Measurements from ENCODE around the gene ZBTB20. TPM values are rescaled to one million over a fixed set of nuclear protein-coding genes. Genes with fewer than 3 reads are reported as not detected.

ZBTB20 gene
- total and polyA plus RNA-seq, 2 donors (not counting 1 experiment from before 2014, with no cell fraction given): 4.0 to 123 TPM

DNA sequence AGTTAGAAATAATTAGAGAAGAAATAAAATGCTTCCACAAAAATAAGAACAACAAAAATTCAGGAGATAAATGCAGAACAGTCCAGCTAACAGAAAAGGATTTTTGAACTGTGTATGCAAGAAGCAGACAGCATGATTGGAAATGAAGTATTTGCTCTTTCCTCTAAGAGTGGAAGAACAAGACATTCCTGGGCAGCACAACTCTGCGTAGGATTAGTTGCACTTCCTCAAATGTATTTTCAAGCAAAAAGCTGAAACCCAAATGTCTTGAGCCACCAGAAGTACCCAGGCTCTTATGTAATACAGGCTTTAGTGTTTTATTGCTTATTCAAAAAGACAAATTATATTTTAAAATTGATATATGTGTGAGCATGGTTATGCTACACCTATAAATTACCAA lies 127.2 kb downstream of the ZBTB20 start:
- Mint-ChIP-seq H3K27ac (no peak overlapping the region), H3K27me3 (no peaks in the 10 kb centered on the region), H3K4me1 (peaks cover 22% of the 10 kb centered on the region), H3K9me3 (ENCODE audit: insufficient read depth) (peaks cover 8% of the 10 kb centered on the region), H3K4me3 (no peak overlapping the region)
- Histone ChIP-seq H3K4me3 (ENCODE audit: control extremely low read depth in 1 of 5, extremely low read depth in 1 of 5, insufficient read depth in 1 of 5, low read depth in 2 of 5, low read length in 4 of 5) (no peak overlapping the region), H3K27ac (ENCODE audit: low read length in 2 of 2) (no peak overlapping the region), H2AFZ (ENCODE audit: insufficient read depth, low read depth, low read length, poor library complexity, severe bottlenecking) (no peak overlapping the region), H4K20me1 (ENCODE audit: control insufficient read depth, insufficient read depth, low read length, poor library complexity, severe bottlenecking) (peaks cover 8% of the 10 kb centered on the region), H3K9me3 (ENCODE audit: control extremely low read depth in 1 of 3, control insufficient read depth in 2 of 3, insufficient read depth in 1 of 3, low read length in 2 of 3) (no peaks in the 10 kb centered on the region), H3K4me1 (ENCODE audit: control insufficient read depth in 2 of 2, insufficient read depth in 2 of 2, low read length in 2 of 2) (peaks cover 3 to 11% of the 10 kb centered on the region in 2 donors), H3K27me3 (replicated peaks in 1 of 4; ENCODE audit: control extremely low read depth in 1 of 4, control insufficient read depth in 3 of 4, insufficient read depth in 4 of 4, low read length in 3 of 4) (no peaks in the 10 kb centered on the region), H3K79me2 (ENCODE audit: control insufficient read depth, insufficient read depth, low read length) (no peaks in the 10 kb centered on the region), H3K4me2 (replicated peaks; ENCODE audit: low read depth, low read length, poor library complexity, severe bottlenecking) (no peak overlapping the region), H3K36me3 (replicated peaks in 1 of 2; ENCODE audit: control extremely low read depth in 1 of 2, control insufficient read depth in 1 of 2, extremely low read depth in 1 of 2, insufficient read depth in 2 of 2, low read length in 1 of 2) (no peaks in the 10 kb centered on the region), H3K9ac (ENCODE audit: low read length) (no peak overlapping the region)
- POLR2A ChIA-PET: no interaction called here
- no peak for ATAC-seq (ENCODE audit: low read depth)
- WGBS (ENCODE audit: insufficient coverage): no CpG with 5 or more reads among the region's 1 CpG
- DNase-seq: peak; percentile 14
- CTCF ChIA-PET: interaction anchor here (1.0 kb wide), 1 partner anchor 22 kb away, joined by 4 read pairs; no protein-coding TSS in a partner anchor
- TF ChIP-seq, protein P1, sequence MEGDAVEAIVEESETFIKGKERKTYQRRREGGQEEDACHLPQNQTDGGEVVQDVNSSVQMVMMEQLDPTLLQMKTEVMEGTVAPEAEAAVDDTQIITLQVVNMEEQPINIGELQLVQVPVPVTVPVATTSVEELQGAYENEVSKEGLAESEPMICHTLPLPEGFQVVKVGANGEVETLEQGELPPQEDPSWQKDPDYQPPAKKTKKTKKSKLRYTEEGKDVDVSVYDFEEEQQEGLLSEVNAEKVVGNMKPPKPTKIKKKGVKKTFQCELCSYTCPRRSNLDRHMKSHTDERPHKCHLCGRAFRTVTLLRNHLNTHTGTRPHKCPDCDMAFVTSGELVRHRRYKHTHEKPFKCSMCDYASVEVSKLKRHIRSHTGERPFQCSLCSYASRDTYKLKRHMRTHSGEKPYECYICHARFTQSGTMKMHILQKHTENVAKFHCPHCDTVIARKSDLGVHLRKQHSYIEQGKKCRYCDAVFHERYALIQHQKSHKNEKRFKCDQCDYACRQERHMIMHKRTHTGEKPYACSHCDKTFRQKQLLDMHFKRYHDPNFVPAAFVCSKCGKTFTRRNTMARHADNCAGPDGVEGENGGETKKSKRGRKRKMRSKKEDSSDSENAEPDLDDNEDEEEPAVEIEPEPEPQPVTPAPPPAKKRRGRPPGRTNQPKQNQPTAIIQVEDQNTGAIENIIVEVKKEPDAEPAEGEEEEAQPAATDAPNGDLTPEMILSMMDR (IDR thresholded peaks at IDR 0.05): no peak
- no peak for TF ChIP-seq EZH2 (IDR thresholded peaks at IDR 0.05; ENCODE audit: borderline replicate concordance, insufficient read depth, low read depth, low read length, poor library complexity, severe bottlenecking)
- intact Hi-C loops (cut with micrococcal nuclease): no loop called here

DNA sequence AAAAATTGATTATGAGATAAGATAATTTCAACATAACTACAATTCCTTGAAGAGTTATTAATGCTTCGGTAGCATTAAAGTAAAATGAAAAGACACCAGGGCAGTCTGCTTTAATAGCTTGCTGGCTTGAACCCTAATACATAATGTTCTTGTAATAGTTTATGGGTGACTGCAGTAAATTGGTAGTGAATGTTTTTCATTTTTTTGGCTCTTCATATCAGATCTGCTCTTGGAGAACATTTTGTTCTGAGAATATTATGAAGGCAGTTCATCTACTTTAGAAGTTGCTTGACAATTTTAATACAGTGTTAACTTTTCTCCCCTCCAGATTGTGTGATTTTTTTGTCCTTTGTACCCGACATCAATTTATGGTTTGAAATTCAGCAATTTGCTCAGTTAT lies 128.4 kb downstream of the ZBTB20 start:
- intact Hi-C loops (cut with micrococcal nuclease): no loop called here

More for the DNA sequence above, 128.4 kb downstream of the ZBTB20 start:
- peaks cover 3 to 11% of the 10 kb centered on the region in 2 donors for H3K4me1 ChIP-seq (ENCODE audit: control insufficient read depth in 2 of 2, insufficient read depth in 2 of 2, low read length in 2 of 2)
- H3K4me2 ChIP-seq (replicated peaks; ENCODE audit: low read depth, low read length, poor library complexity, severe bottlenecking): no peak overlapping the region
- no peaks in the 10 kb centered on the region for H3K79me2 ChIP-seq (ENCODE audit: control insufficient read depth, insufficient read depth, low read length)
- WGBS (ENCODE audit: insufficient coverage): 100% methylated on average over 1 of the region's 2 CpGs
- CTCF ChIA-PET: no interaction called here
- Mint-ChIP-seq H3K27ac (no peak overlapping the region), H3K9me3 (ENCODE audit: insufficient read depth) (peaks cover 8% of the 10 kb centered on the region), H3K4me3 (no peak overlapping the region), H3K4me1 (peaks cover 18% of the 10 kb centered on the region), H3K27me3 (no peaks in the 10 kb centered on the region)
- H3K4me3 ChIP-seq (ENCODE audit: control extremely low read depth in 1 of 5, extremely low read depth in 1 of 5, insufficient read depth in 1 of 5, low read depth in 2 of 5, low read length in 4 of 5): no peak overlapping the region
- no peak for ATAC-seq (ENCODE audit: low read depth)
- TF ChIP-seq, protein P1 (IDR thresholded peaks at IDR 0.05): no peak
- no peak for TF ChIP-seq EZH2 (IDR thresholded peaks at IDR 0.05; ENCODE audit: borderline replicate concordance, insufficient read depth, low read depth, low read length, poor library complexity, severe bottlenecking)
- no peak overlapping the region for H2AFZ ChIP-seq (ENCODE audit: insufficient read depth, low read depth, low read length, poor library complexity, severe bottlenecking)
- H3K9me3 ChIP-seq (ENCODE audit: control extremely low read depth in 1 of 3, control insufficient read depth in 2 of 3, insufficient read depth in 1 of 3, low read length in 2 of 3): no peaks in the 10 kb centered on the region
- DNase-seq: no peak
- H3K9ac ChIP-seq (ENCODE audit: low read length): no peak overlapping the region
- no peak overlapping the region for H3K27ac ChIP-seq (ENCODE audit: low read length in 2 of 2)
- POLR2A ChIA-PET: no interaction called here
- H4K20me1 ChIP-seq (ENCODE audit: control insufficient read depth, insufficient read depth, low read length, poor library complexity, severe bottlenecking): peaks cover 8% of the 10 kb centered on the region
- H3K36me3 ChIP-seq (replicated peaks in 1 of 2; ENCODE audit: control extremely low read depth in 1 of 2, control insufficient read depth in 1 of 2, extremely low read depth in 1 of 2, insufficient read depth in 2 of 2, low read length in 1 of 2): no peaks in the 10 kb centered on the region
- H3K27me3 ChIP-seq (replicated peaks in 1 of 4; ENCODE audit: control extremely low read depth in 1 of 4, control insufficient read depth in 3 of 4, insufficient read depth in 4 of 4, low read length in 3 of 4): no peaks in the 10 kb centered on the region

Data from B cell (primary cell).